ENCODE data around the gene MAP7D1.
"Not testable (repeated sequence)": the region's sequence is repeated elsewhere in the genome, so short reads cannot be mapped to it uniquely, and the experiment has no call there.

MAP7D1 gene

GRCh38 chr1:36172017-36172747 is 16.2 kb downstream of the MAP7D1 start:
- DNase-seq = no peak

- DNase-seq = no peak
Measured at GRCh38 chr1:36172983-36173382, 17.0 kb downstream of the MAP7D1 start.

GRCh38 chr1:36174713-36175112 is 18.8 kb downstream of the MAP7D1 start:
- DNase-seq = no peak

GRCh38 chr1:36175137-36176095 is 19.5 kb downstream of the MAP7D1 start:
- DNase-seq = no peak

GRCh38 chr1:36176106-36176949 is 20.4 kb downstream of the MAP7D1 start:
- DNase-seq = no peak

GRCh38 chr1:36177589-36178431 is 21.9 kb downstream of the MAP7D1 start:
- no peak for DNase-seq

GRCh38 chr1:36178471-36179219 is 22.7 kb downstream of the MAP7D1 start:
- no peak for DNase-seq

- DNase-seq = no peak
Measured at GRCh38 chr1:36179220-36179600, 23.2 kb downstream of the MAP7D1 start.

- DNase-seq = no peak
Measured at GRCh38 chr1:36182734-36183133, 26.8 kb downstream of the MAP7D1 start.

- no peak for DNase-seq
Measured at GRCh38 chr1:36183309-36183856, 27.4 kb downstream of the MAP7D1 start.

- DNase-seq = peak; percentile 74
Measured at GRCh38 chr1:36187800-36188593, 32.0 kb downstream of the MAP7D1 start.

GRCh38 chr1:36196805-36197204 is 40.8 kb downstream of the MAP7D1 start:
- not testable (repeated sequence) for DNase-seq

GRCh38 chr1:36198641-36199040 is 42.7 kb downstream of the MAP7D1 start:
- no peak for DNase-seq

GRCh38 chr1:36199934-36200741 is 44.2 kb downstream of the MAP7D1 start:
- DNase-seq = no peak

- no peak for DNase-seq
Measured at GRCh38 chr1:36203027-36203553, 47.1 kb downstream of the MAP7D1 start.

- DNase-seq = no peak
Measured at GRCh38 chr1:36203554-36204346, 47.8 kb downstream of the MAP7D1 start.

- DNase-seq = no peak
Measured at GRCh38 chr1:36204347-36204909, 48.5 kb downstream of the MAP7D1 start.

Data from NCI-H2081 treated with DMSO at 0.1 percent for 48 hours (cell line).